ENCODE data around the gene RAP1A.

DNA sequence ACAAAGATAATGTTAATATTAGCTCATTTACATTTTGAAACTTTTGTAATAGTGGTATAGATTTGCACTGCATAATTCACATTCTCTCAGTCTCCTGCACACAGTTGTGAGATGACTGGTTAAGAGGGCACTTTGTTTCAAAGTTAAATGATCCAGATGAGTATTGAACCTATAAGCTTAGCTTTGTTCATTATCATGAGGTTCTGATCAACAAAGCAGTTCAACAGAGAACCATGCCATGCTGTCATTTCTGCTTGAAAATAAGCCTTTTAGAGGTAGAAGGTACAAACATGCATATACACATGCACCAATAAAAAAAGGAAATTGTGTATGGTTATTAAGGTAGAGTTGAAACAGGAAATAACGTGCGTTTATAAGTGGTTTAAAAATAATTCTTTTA lies 4.8 kb downstream of the RAP1A start:
- TF ChIP-seq EGR1 (IDR thresholded peaks at IDR 0.05): no peak
- no peak for TF ChIP-seq ZBTB7A (IDR thresholded peaks at IDR 0.05; ENCODE audit: low read depth)
- TF ChIP-seq CREB1 (IDR thresholded peaks at IDR 0.05; ENCODE audit: low read depth): no peak
- TF ChIP-seq YY1 (IDR thresholded peaks at IDR 0.05; ENCODE audit: low read depth): no peak
- TF ChIP-seq RAD21 (IDR thresholded peaks at IDR 0.05; ENCODE audit: low read depth): no peak
- no peak for TF ChIP-seq EP300 (IDR thresholded peaks at IDR 0.05; ENCODE audit: borderline replicate concordance)
- no peak for TF ChIP-seq TAF1 (IDR thresholded peaks at IDR 0.05; ENCODE audit: low read depth)
- TF ChIP-seq, protein P1, sequence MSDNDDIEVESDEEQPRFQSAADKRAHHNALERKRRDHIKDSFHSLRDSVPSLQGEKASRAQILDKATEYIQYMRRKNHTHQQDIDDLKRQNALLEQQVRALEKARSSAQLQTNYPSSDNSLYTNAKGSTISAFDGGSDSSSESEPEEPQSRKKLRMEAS (IDR thresholded peaks at IDR 0.05): no peak
- no peak for TF ChIP-seq TEAD4 (IDR thresholded peaks at IDR 0.05)
- no peak for TF ChIP-seq CEBPB (IDR thresholded peaks at IDR 0.05)
- TF ChIP-seq FOXM1 (IDR thresholded peaks at IDR 0.05; ENCODE audit: borderline replicate concordance, low read depth): no peak
